Tibial nerve (tissue), 3 donors: ENCODE measurements around the gene ARHGAP6.

Source experiments
- POLR2A ChIP-seq, 2 donors: fragments of 450-650 bp; IDR thresholded peaks; one replicate each; pipeline ENCODE4 v1.6.1; 2017; ENCODE audit warnings: antibody characterized with exemption in 2 of 2, mild to moderate bottlenecking in 2 of 2, moderate library complexity in 2 of 2
- TF ChIP-seq, protein P1 (sequence below), 5 experiments: fragments of 200-600 bp in 3 of 5; fragments of 450-650 bp in 2 of 5; sonication (generic) in 3 of 5; IDR thresholded peaks; one replicate each; pipeline ENCODE4 v1.5.1; 2016 to 2019; ENCODE audit warnings: antibody characterized with exemption in 5 of 5, mild to moderate bottlenecking in 3 of 5, moderate library complexity in 2 of 5

DNA sequence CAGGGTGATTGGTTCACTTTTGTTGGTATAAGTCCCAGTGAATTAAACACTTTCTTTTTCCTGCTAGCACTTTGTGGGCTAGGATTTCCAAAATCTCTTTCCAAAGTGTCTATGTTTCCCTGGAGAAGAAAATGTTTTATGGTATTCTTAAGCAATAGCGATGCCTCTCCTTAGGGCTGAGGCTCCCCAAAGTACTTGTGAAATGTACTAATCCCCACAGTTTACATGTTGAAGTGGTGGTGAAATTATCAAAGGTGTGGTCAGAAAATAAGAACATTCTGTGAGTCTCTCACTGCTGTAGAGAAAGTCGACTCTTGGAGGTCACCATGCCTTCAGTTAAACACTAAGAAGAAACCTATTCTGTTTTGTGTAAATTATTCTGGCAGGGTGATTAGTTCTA, 424.0 kb downstream of the ARHGAP6 start:
- TF ChIP-seq, protein P1, sequence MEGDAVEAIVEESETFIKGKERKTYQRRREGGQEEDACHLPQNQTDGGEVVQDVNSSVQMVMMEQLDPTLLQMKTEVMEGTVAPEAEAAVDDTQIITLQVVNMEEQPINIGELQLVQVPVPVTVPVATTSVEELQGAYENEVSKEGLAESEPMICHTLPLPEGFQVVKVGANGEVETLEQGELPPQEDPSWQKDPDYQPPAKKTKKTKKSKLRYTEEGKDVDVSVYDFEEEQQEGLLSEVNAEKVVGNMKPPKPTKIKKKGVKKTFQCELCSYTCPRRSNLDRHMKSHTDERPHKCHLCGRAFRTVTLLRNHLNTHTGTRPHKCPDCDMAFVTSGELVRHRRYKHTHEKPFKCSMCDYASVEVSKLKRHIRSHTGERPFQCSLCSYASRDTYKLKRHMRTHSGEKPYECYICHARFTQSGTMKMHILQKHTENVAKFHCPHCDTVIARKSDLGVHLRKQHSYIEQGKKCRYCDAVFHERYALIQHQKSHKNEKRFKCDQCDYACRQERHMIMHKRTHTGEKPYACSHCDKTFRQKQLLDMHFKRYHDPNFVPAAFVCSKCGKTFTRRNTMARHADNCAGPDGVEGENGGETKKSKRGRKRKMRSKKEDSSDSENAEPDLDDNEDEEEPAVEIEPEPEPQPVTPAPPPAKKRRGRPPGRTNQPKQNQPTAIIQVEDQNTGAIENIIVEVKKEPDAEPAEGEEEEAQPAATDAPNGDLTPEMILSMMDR (IDR thresholded peaks at IDR 0.05) = no peak
- no peak for TF ChIP-seq POLR2A (IDR thresholded peaks at IDR 0.05)
